Measurements from ENCODE around the gene SWT1. TPM values are rescaled to one million over a fixed set of nuclear protein-coding genes. Genes with fewer than 3 reads are reported as not detected.

SWT1 gene
- total RNA-seq, 1 experiment from 2014 or later: 2.1 TPM

- intact Hi-C loops (cut with micrococcal nuclease; ENCODE audit: unreplicated experiment) (loop anchor here (10.0 kb wide), 2 partner anchors 162 to 282 kb away; no protein-coding TSS in a partner anchor), in situ Hi-C loops (cut with HindIII; ENCODE audit: low pct_unique_long_range_greater_than_20kb, low sequenced_read_pairs) (no loop called here)
- peaks cover 20% of the 10 kb centered on the region for H3K36me3 ChIP-seq (ENCODE audit: control insufficient read depth, insufficient read depth, low read length)
- H3K4me3 ChIP-seq (ENCODE audit: low read depth in 2 of 2, low read length in 2 of 2): no peak overlapping the region; a peak in 1 of 4 replicates
- H3K27me3 ChIP-seq (ENCODE audit: control insufficient read depth, insufficient read depth, low read length): no peaks in the 10 kb centered on the region
- ATAC-seq: no peak
- peaks cover 14% of the 10 kb centered on the region for H3K4me1 ChIP-seq (ENCODE audit: control insufficient read depth, insufficient read depth, low read length)
- peak overlapping the region; percentile 36; the same call in 1 of the 2 replicates for H3K27ac ChIP-seq (ENCODE audit: low read length)
- DNase-seq (ENCODE audit: low read depth, low spot score): no peak
- no peaks in the 10 kb centered on the region for H3K9me3 ChIP-seq (ENCODE audit: control insufficient read depth, insufficient read depth, low read depth, low read length)
- BruUV-seq (replicated peaks): no TSS peak
- no peak for TF ChIP-seq TCF7L2 (IDR thresholded peaks at IDR 0.05; ENCODE audit: low read depth, low read length)
- TF ChIP-seq SIN3A (IDR thresholded peaks at IDR 0.05; ENCODE audit: borderline replicate concordance, insufficient read depth, low read depth, low read length): no peak
- no peak for TF ChIP-seq CTCF (IDR thresholded peaks at IDR 0.05)
- TF ChIP-seq POLR2AphosphoS5 (IDR thresholded peaks at IDR 0.05; ENCODE audit: low read depth, low read length): no peak
- POLR2A ChIA-PET: no interaction called here
- CTCF ChIA-PET: no interaction called here
Measured at GRCh38 chr1:185312361-185313138, 155.6 kb downstream of the SWT1 start.

- peak overlapping the region; percentile 57; the same call in 1 of the 2 replicates for H3K27ac ChIP-seq (ENCODE audit: low read length)
- in situ Hi-C loops (cut with HindIII; ENCODE audit: low pct_unique_long_range_greater_than_20kb, low sequenced_read_pairs): no loop called here
- ATAC-seq (no peak), DNase-seq (ENCODE audit: low read depth, low spot score) (no peak)
- no peaks in the 10 kb centered on the region for H3K9me3 ChIP-seq (ENCODE audit: control insufficient read depth, insufficient read depth, low read depth, low read length)
- peak overlapping the region; percentile 86 to 97 for H3K4me3 ChIP-seq (ENCODE audit: low read depth in 2 of 2, low read length in 2 of 2)
- peaks cover 22% of the 10 kb centered on the region for H3K4me1 ChIP-seq (ENCODE audit: control insufficient read depth, insufficient read depth, low read length)
- no peak for TF ChIP-seq TCF7L2 (IDR thresholded peaks at IDR 0.05; ENCODE audit: low read depth, low read length)
- TF ChIP-seq SIN3A (IDR thresholded peaks at IDR 0.05; ENCODE audit: borderline replicate concordance, insufficient read depth, low read depth, low read length): no peak
- TF ChIP-seq POLR2AphosphoS5 (IDR thresholded peaks at IDR 0.05; ENCODE audit: low read depth, low read length): no peak
- TF ChIP-seq CTCF (IDR thresholded peaks at IDR 0.05): no peak
- no peak for TF ChIP-seq REST (IDR thresholded peaks at IDR 0.05; ENCODE audit: insufficient read depth in 1 of 2, low read depth in 2 of 2, low read length in 1 of 2)
- ChIA-PET CTCF (no interaction called here), POLR2A (interaction anchor here (0.7 kb wide), 1 partner anchor 208 kb away, joined by 3 read pairs; no protein-coding TSS in a partner anchor)
- BruUV-seq (replicated peaks): no TSS peak
- peaks cover 3% of the 10 kb centered on the region for H3K36me3 ChIP-seq (ENCODE audit: control insufficient read depth, insufficient read depth, low read length)
- no peaks in the 10 kb centered on the region for H3K27me3 ChIP-seq (ENCODE audit: control insufficient read depth, insufficient read depth, low read length)
- intact Hi-C loops (cut with micrococcal nuclease; ENCODE audit: unreplicated experiment): loop anchor here (10.0 kb wide), 2 partner anchors 160 to 280 kb away; no protein-coding TSS in a partner anchor
Measured at GRCh38 chr1:185314411-185314810, 157.4 kb downstream of the SWT1 start.

All from Panc1 (cell line).